ENCODE data around the gene ANKUB1. TPM values are rescaled to one million over a fixed set of nuclear protein-coding genes. Genes with fewer than 3 reads are reported as not detected.

ANKUB1 gene
- total RNA-seq, 1 experiment from 2014 or later, result not detected

- TF ChIP-seq, protein P1, sequence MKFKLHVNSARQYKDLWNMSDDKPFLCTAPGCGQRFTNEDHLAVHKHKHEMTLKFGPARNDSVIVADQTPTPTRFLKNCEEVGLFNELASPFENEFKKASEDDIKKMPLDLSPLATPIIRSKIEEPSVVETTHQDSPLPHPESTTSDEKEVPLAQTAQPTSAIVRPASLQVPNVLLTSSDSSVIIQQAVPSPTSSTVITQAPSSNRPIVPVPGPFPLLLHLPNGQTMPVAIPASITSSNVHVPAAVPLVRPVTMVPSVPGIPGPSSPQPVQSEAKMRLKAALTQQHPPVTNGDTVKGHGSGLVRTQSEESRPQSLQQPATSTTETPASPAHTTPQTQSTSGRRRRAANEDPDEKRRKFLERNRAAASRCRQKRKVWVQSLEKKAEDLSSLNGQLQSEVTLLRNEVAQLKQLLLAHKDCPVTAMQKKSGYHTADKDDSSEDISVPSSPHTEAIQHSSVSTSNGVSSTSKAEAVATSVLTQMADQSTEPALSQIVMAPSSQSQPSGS (CRISPR knock-in tag; IDR thresholded peaks at IDR 0.05; ENCODE audit: borderline replicate concordance, low read depth), result no peak
- TF ChIP-seq ETV6 (CRISPR knock-in tag; IDR thresholded peaks at IDR 0.05) (no peak), FOXK1 (CRISPR knock-in tag; IDR thresholded peaks at IDR 0.05) (no peak), ZNF396 (CRISPR knock-in tag; IDR thresholded peaks at IDR 0.05; ENCODE audit: borderline replicate concordance) (no peak)
Measured at GRCh38 chr3:149744606-149745005, 47.7 kb downstream of the ANKUB1 start (continued).

DNA sequence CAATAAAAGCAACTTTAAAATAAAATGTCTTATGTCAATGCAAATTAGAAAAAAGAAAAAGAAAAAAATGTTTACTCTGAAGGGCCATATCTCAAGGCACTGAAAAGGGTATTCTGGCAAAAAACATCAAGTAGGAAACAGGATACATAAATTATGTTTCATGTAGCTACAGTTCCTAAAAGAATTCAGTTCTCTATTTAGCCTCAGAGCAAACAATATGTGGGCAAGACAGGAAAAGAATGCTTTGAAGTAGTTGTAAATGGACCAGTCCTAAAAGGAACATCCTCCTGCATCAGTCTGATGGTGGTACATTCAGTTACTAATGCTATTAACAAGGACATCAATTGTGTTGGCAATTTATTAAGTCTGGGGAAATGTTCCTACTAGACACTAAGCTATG is 48.2 kb downstream of the ANKUB1 start:
- H3K36me3 Mint-ChIP-seq, result peaks cover 40% of the 10 kb centered on the region
- CTCF ChIA-PET, result interaction anchor here (1.1 kb wide), 1 partner anchor 27 kb away, joined by 3 read pairs; no protein-coding TSS in a partner anchor
- TF ChIP-seq NR1H2 (CRISPR knock-in tag; IDR thresholded peaks at IDR 0.05) (no peak), RELA (CRISPR knock-in tag; IDR thresholded peaks at IDR 0.05; ENCODE audit: borderline replicate concordance) (no peak), SMAD3 (CRISPR knock-in tag; IDR thresholded peaks at IDR 0.05; ENCODE audit: borderline replicate concordance) (no peak), EMX1 (CRISPR knock-in tag; IDR thresholded peaks at IDR 0.05) (no peak), ATF1 (CRISPR knock-in tag; IDR thresholded peaks at IDR 0.05) (no peak), CREB1 (CRISPR knock-in tag; IDR thresholded peaks at IDR 0.05) (no peak), MYBL2 (CRISPR knock-in tag; IDR thresholded peaks at IDR 0.05) (no peak), ARID4B (CRISPR knock-in tag; IDR thresholded peaks at IDR 0.05; ENCODE audit: borderline replicate concordance) (no peak), ZNF396 (CRISPR knock-in tag; IDR thresholded peaks at IDR 0.05; ENCODE audit: borderline replicate concordance) (no peak), SOX15 (CRISPR knock-in tag; IDR thresholded peaks at IDR 0.05) (no peak), JUN (CRISPR knock-in tag; IDR thresholded peaks at IDR 0.05) (no peak), ZNF423 (CRISPR knock-in tag; IDR thresholded peaks at IDR 0.05) (no peak), ZNF416 (CRISPR knock-in tag; IDR thresholded peaks at IDR 0.05) (no peak), TEAD4 (CRISPR knock-in tag; IDR thresholded peaks at IDR 0.05) (no peak), GTF2I (CRISPR knock-in tag; conservative IDR thresholded peaks at IDR 0.05) (no peak), FOXK1 (CRISPR knock-in tag; IDR thresholded peaks at IDR 0.05) (no peak)
- TF ChIP-seq, protein P2, sequence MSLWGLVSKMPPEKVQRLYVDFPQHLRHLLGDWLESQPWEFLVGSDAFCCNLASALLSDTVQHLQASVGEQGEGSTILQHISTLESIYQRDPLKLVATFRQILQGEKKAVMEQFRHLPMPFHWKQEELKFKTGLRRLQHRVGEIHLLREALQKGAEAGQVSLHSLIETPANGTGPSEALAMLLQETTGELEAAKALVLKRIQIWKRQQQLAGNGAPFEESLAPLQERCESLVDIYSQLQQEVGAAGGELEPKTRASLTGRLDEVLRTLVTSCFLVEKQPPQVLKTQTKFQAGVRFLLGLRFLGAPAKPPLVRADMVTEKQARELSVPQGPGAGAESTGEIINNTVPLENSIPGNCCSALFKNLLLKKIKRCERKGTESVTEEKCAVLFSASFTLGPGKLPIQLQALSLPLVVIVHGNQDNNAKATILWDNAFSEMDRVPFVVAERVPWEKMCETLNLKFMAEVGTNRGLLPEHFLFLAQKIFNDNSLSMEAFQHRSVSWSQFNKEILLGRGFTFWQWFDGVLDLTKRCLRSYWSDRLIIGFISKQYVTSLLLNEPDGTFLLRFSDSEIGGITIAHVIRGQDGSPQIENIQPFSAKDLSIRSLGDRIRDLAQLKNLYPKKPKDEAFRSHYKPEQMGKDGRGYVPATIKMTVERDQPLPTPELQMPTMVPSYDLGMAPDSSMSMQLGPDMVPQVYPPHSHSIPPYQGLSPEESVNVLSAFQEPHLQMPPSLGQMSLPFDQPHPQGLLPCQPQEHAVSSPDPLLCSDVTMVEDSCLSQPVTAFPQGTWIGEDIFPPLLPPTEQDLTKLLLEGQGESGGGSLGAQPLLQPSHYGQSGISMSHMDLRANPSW (CRISPR knock-in tag; conservative IDR thresholded peaks at IDR 0.05; ENCODE audit: low read depth), result no peak
- TF ChIP-seq, protein P1 (CRISPR knock-in tag; IDR thresholded peaks at IDR 0.05; ENCODE audit: borderline replicate concordance, low read depth), result no peak
- no peak for ATAC-seq
- H3K27ac Mint-ChIP-seq, result no peak overlapping the region
- no peak overlapping the region for H3K4me3 Mint-ChIP-seq
- H3K27me3 Mint-ChIP-seq (ENCODE audit: low read depth), result no peaks in the 10 kb centered on the region
- H3K4me1 Mint-ChIP-seq, result no peaks in the 10 kb centered on the region
- no peak for DNase-seq (ENCODE audit: low spot score)
- POLR2A ChIA-PET, result no interaction called here
- no peaks in the 10 kb centered on the region for H3K9me3 Mint-ChIP-seq

Measured in WTC11 (cell line).